WERI-Rb-1 (cell line): ENCODE measurements around the gene YEATS4.
"Not testable (repeated sequence)": the region's sequence is repeated elsewhere in the genome, so short reads cannot be mapped to it uniquely, and the experiment has no call there.

ENCODE experiments used
- DNase-seq: peaks from one replicate; pipeline ENCODE4 v3.0.0-alpha.2; 2020
- H3K27ac ChIP-seq: fragments of 250-450 bp; sonication (Bioruptor Pico); 2 replicates; pipeline ENCODE4 v1.5.1; 2020; ENCODE audit warnings: mild to moderate bottlenecking, moderate library complexity
- H3K27me3 ChIP-seq: fragments of 250-450 bp; sonication (Bioruptor Pico); 2 replicates; pipeline ENCODE4 v1.5.1; 2021; ENCODE audit warnings: mild to moderate bottlenecking, low read depth, moderate library complexity; ENCODE audit not compliant: insufficient read depth, severe bottlenecking
- H3K36me3 ChIP-seq: fragments of 250-450 bp; sonication (Bioruptor Pico); 2 replicates; pipeline ENCODE4 v1.5.1; 2020; ENCODE audit warnings: mild to moderate bottlenecking, moderate library complexity
- H3K4me3 ChIP-seq: 2 replicates; pipeline ENCODE4 v1.5.1; 2011; ENCODE audit warnings: low read depth, mild to moderate bottlenecking, control low read depth, low read length
- H3K9me3 ChIP-seq: fragments of 250-450 bp; sonication (Bioruptor Pico); 2 replicates; pipeline ENCODE4 v1.5.1; 2021; ENCODE audit warnings: mild to moderate bottlenecking, moderate library complexity; ENCODE audit not compliant: severe bottlenecking
- TF ChIP-seq, protein P1 (sequence below): IDR thresholded peaks from 2 replicates; pipeline ENCODE4 v1.5.1; 2011; ENCODE audit warnings: low read depth, mild to moderate bottlenecking, control low read depth, inconsistent platforms, low read length

YEATS4 gene

GRCh38 chr12:69359531-69360347 is at the start of gene YEATS4:
Gene YEATS4 (plus strand): TSS chr12:69359743. CDS start chr12:69359973, 230 bp downstream.
- peaks cover 38% of the 10 kb centered on the region for H3K36me3 ChIP-seq
- TF ChIP-seq, protein P1, sequence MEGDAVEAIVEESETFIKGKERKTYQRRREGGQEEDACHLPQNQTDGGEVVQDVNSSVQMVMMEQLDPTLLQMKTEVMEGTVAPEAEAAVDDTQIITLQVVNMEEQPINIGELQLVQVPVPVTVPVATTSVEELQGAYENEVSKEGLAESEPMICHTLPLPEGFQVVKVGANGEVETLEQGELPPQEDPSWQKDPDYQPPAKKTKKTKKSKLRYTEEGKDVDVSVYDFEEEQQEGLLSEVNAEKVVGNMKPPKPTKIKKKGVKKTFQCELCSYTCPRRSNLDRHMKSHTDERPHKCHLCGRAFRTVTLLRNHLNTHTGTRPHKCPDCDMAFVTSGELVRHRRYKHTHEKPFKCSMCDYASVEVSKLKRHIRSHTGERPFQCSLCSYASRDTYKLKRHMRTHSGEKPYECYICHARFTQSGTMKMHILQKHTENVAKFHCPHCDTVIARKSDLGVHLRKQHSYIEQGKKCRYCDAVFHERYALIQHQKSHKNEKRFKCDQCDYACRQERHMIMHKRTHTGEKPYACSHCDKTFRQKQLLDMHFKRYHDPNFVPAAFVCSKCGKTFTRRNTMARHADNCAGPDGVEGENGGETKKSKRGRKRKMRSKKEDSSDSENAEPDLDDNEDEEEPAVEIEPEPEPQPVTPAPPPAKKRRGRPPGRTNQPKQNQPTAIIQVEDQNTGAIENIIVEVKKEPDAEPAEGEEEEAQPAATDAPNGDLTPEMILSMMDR: no peak
- H3K27ac ChIP-seq: peak within 1 kb of the TSS; percentile 99
- H3K9me3 ChIP-seq: no peaks in the 10 kb centered on the region
- no peaks in the 10 kb centered on the region for H3K27me3 ChIP-seq
- peak; percentile 87 for DNase-seq
- peak within 1 kb of the TSS; percentile 92 for H3K4me3 ChIP-seq

DNA sequence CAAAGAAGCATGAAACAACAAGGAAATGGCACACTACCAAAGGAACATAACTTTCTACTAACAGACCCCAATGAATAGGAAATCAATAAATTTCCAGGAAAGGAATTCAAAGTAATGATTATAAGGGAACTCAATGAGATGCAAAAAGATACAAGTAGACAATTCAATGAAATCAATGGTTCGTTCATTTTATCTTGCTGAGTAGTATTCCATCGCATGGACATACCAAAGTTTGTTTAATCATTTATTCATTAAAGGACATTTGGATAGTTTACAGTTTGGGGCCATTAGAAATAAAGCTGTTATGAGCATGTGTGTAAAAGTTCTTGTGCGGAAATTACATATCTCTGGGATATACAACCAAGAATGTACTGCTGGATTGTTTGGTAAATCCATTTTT is 46.3 kb upstream of the YEATS4 start:
- no peaks in the 10 kb centered on the region for H3K9me3 ChIP-seq
- no peak for DNase-seq
- TF ChIP-seq, protein P1: no peak
- no peak overlapping the region for H3K27ac ChIP-seq
- no peak overlapping the region for H3K4me3 ChIP-seq
- H3K36me3 ChIP-seq: no peaks in the 10 kb centered on the region
- H3K27me3 ChIP-seq: no peaks in the 10 kb centered on the region

DNA sequence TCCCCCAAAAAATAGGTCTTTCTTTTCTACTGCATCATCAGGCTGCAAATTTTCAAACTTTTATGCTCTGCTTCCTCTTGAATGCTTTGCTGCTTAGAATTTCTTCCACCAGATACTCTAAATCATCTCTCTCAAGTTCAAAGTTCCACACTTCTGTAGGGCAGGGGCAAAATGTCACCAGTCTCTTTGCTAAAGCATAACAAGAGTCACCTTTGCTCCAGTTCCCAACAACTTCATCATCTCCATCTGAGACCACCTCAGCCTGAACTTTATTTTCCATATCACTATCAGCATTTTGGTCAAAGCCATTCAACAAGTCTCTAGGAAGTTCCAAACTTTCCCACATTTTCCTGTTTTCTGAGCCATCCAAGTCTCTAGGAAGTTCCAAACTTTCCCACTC is 42.8 kb upstream of the YEATS4 start:
- H3K27me3 ChIP-seq, H3K36me3 ChIP-seq, DNase-seq, H3K4me3 ChIP-seq, H3K9me3 ChIP-seq, H3K27ac ChIP-seq: not testable (repeated sequence)

DNA sequence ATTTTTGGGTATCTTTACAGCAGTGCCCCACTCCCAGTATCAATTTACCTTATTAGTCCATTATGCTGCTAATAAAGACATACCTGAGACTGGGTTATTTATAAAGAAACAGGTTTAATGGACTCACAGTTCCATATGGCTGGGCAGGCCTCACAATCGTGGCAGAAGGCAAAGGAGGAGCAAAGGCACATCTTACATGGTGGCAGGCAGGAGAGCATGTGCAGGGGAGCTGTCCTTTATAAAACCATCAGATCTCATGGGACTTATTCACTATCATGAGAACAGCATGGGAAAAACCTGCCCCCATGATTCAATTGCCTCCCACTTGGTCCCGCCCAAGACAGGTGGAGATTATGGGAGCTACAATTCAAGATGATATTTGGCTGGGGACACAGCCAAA is 42.3 kb upstream of the YEATS4 start:
- not testable (repeated sequence) for H3K27ac ChIP-seq, H3K36me3 ChIP-seq, H3K4me3 ChIP-seq, H3K27me3 ChIP-seq, H3K9me3 ChIP-seq, DNase-seq

DNA sequence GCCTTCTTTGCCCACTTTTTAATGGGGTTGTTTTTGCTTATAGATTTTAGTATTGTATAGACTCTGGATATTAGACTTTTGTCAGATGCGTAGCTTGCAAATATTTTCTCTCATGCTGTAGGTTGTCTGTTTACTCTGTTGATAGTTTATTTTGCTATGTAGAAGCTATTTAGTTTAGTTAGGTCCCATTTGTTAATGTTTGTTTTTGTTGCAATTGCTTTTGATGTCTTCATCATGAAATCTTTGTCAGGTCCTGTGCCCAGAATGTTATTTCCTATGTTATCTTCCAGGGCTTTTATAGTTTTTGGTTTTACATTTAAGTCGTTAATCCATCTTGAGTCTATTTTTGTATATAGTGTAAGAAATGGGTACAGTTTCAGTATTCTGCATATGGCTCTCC is 41.3 kb upstream of the YEATS4 start:
- no peak overlapping the region for H3K27ac ChIP-seq
- TF ChIP-seq, protein P1: no peak
- no peaks in the 10 kb centered on the region for H3K27me3 ChIP-seq
- H3K36me3 ChIP-seq: no peaks in the 10 kb centered on the region
- DNase-seq: no peak
- H3K4me3 ChIP-seq: no peak overlapping the region
- no peaks in the 10 kb centered on the region for H3K9me3 ChIP-seq

- DNase-seq: no peak
- no peaks in the 10 kb centered on the region for H3K36me3 ChIP-seq
- H3K4me3 ChIP-seq: no peak overlapping the region
- H3K27me3 ChIP-seq: no peaks in the 10 kb centered on the region
- no peak overlapping the region for H3K27ac ChIP-seq
- H3K9me3 ChIP-seq: no peaks in the 10 kb centered on the region
- TF ChIP-seq, protein P1: no peak
These were observed 38.2 kb upstream of the YEATS4 start for GRCh38 chr12:69321351-69321750.
